ENCODE measurements around the gene GATAD2B.
"Not testable (repeated sequence)": the region's sequence is repeated elsewhere in the genome, so short reads cannot be mapped to it uniquely, and the experiment has no call there.

The GATAD2B gene

DNA sequence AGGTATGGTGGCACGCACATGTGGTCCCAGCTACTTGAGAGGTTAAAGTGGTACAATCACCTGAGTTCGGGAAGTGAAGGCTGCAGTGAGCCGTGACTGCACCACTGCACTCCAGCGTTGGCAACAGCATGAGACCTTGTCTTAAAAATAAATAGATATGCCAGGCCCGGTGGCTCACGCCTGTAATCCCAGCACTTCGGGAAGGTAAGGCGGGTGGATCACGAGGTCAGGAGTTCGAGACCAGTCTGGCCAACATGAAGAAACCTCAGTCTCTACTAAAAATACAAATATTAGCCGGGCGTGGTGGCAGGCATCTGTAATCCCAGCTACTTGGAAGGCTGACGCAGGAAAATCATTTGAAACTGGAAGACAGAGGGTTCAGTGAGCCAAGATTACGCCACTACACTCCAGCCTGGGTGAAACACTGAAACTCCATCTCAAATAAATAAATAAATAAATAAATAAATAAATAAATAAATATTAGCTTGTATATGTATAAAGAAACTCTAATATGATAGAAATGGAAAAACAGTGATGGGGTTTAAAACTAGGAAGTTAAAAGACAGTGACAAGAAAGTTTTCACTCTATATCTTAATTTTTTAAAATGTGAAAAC, 18.8 kb downstream of the GATAD2B start:
- TF ChIP-seq, protein P1, sequence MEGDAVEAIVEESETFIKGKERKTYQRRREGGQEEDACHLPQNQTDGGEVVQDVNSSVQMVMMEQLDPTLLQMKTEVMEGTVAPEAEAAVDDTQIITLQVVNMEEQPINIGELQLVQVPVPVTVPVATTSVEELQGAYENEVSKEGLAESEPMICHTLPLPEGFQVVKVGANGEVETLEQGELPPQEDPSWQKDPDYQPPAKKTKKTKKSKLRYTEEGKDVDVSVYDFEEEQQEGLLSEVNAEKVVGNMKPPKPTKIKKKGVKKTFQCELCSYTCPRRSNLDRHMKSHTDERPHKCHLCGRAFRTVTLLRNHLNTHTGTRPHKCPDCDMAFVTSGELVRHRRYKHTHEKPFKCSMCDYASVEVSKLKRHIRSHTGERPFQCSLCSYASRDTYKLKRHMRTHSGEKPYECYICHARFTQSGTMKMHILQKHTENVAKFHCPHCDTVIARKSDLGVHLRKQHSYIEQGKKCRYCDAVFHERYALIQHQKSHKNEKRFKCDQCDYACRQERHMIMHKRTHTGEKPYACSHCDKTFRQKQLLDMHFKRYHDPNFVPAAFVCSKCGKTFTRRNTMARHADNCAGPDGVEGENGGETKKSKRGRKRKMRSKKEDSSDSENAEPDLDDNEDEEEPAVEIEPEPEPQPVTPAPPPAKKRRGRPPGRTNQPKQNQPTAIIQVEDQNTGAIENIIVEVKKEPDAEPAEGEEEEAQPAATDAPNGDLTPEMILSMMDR (IDR thresholded peaks at IDR 0.05; ENCODE audit: insufficient read depth, low read length, missing control alignments), result no peak
- H3K4me3 ChIP-seq (ENCODE audit: low read depth, low read length), result no peak overlapping the region
- DNase-seq (ENCODE audit: low read depth, low spot score), result no peak
- POLR2A ChIA-PET, result no interaction called here
- CTCF ChIA-PET, result interaction anchor here (0.7 to 1.1 kb wide), 2 partner anchors 10 to 217 kb away, joined by 3 to 4 read pairs; no protein-coding TSS in a partner anchor

DNA sequence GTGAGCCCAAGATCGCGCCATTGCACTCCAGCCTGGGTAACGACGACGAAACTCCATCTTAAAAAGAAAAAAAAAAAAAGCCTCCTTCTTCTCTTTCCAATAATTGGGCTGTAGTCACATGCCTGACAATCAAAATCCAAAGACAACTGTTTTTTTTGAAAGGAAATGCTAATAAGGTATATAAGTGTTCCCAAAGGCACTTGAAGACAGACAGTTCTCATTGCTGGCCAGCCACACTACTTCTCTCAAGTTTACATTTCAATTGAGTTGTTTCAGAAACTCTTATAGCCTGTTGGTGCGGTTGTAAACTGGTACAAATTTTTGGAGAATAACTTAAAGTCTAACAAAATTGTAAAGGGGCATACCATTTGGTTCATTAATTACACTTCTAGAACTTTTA, 23.3 kb downstream of the GATAD2B start:
- CTCF ChIA-PET, result interaction anchor here (0.8 to 1.2 kb wide), 2 partner anchors 23 to 47 kb away, joined by 3 read pairs; partner anchors contain the start of gene DENND4B
- DNase-seq (ENCODE audit: low read depth, low spot score), result no peak
- POLR2A ChIA-PET, result no interaction called here
- TF ChIP-seq, protein P1 (IDR thresholded peaks at IDR 0.05; ENCODE audit: insufficient read depth, low read length, missing control alignments), result no peak
- no peak overlapping the region for H3K4me3 ChIP-seq (ENCODE audit: low read depth, low read length)

DNA sequence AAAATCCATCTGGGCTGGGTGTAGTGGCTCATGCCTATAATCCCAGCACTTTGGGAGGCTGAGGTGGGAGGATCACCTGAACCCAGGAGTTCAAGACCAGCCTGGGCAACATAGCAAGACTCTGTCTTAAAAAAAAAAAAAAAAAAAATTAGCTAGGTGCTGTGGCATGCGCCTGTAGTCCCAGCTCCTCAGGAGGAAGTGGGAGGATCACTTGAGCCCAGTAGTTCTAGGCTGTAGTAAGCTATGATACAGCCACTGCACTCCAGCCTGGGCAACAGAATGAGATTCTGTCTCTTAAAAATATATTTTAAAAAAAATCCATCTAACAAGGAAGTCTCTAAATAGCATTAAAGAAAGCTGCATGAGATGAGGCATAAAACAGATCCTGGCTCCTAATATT, 26.9 kb downstream of the GATAD2B start:
- DNase-seq (ENCODE audit: low read depth, low spot score); POLR2A ChIA-PET; H3K4me3 ChIP-seq (ENCODE audit: low read depth, low read length): not testable (repeated sequence)
- CTCF ChIA-PET, result interaction anchor here (0.9 to 1.5 kb wide), 2 partner anchors 14 to 90 kb away, joined by 3 read pairs; partner anchors contain the start of gene RAB13

DNA sequence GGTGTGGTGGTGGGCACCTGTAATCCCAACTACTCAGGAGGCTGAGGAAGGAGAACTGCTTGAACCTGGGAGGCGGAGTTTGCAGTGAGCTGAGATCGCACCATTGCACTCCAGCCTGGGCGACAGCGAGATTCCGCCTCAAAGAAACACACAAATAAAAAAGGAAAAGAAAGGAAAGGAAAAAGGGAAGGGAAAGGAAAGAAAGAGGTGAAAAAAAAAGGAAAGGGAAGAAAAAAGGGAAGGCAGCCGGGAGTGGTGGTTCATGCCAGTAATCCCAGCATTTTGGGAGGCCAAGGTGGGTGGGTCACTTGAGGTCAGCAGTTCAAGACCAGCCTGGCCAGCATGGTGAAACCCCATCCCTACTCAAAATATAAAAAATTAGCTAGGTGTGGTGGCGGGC, 31.7 kb downstream of the GATAD2B start:
- POLR2A ChIA-PET; H3K4me3 ChIP-seq (ENCODE audit: low read depth, low read length); CTCF ChIA-PET: not testable (repeated sequence)

DNA sequence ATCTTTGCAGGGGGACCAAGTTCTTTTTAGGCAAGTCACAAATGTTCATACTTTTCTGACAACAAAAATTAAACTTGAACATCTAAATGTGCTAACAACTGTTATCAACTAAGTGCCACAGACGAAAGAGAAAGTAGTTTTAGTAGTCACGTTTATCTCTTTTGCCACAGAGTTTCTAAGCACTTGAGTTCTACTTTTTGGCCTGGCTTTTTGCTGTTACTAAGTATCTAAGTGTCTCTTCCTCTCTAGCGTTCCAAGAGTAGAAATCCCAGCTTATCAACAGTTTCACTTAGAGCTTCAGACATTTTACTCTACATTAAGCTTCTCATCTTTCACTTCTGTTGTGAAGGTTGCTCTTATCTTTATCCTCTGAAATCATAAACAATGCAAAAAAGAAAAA, 34.2 kb downstream of the GATAD2B start:
- ChIA-PET POLR2A (no interaction called here), CTCF (interaction anchor here (0.9 kb wide), 1 partner anchor 98 kb away, joined by 3 read pairs; no protein-coding TSS in a partner anchor)
- TF ChIP-seq, protein P1 (IDR thresholded peaks at IDR 0.05; ENCODE audit: insufficient read depth, low read length, missing control alignments), result no peak
- H3K4me3 ChIP-seq (ENCODE audit: low read depth, low read length), result no peak overlapping the region
- DNase-seq (ENCODE audit: low read depth, low spot score), result no peak

More for the DNA sequence above, 31.7 kb downstream of the GATAD2B start:
- DNase-seq (ENCODE audit: low read depth, low spot score), result not testable (repeated sequence)

DNA sequence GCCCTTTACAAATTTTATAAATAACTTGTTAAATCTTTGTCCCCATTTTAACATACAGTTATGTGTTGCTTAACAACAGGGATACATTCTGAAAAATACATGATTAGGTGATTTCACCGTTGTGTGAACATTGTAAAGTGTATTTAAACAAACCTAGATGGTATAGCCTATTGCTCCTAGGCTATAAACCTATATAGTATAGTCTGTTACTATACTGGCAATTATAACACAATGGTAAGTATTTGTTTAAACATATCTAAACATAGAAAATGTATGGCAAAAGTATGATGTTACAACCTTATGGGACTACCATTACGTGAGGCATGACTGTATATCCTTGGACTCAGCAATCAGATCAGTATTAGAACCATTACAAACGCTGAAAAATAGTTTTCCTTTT, 36.6 kb downstream of the GATAD2B start:
- POLR2A ChIA-PET, result no interaction called here
- H3K4me3 ChIP-seq (ENCODE audit: low read depth, low read length), result no peak overlapping the region
- DNase-seq (ENCODE audit: low read depth, low spot score), result no peak
- TF ChIP-seq, protein P1 (IDR thresholded peaks at IDR 0.05; ENCODE audit: insufficient read depth, low read length, missing control alignments), result no peak
- CTCF ChIA-PET, result no interaction called here

DNA sequence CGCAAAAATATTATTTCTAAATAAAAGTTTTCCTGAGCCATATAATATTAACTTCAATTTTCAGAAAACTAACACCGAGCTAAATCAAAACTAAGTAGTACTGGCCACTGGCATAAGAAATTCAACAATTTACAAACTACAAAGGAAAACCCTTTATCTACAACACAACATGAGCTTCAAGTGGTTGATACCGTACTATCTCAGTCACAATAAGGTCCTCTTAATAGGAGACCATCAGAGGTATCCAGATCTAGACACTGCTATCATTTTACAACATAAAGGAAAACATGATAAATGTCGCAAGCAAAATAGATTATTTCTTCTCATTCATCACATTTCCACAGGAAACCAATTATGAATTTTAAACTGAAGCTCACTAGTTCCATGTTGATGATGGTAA, 39.5 kb downstream of the GATAD2B start:
- TF ChIP-seq, protein P1 (IDR thresholded peaks at IDR 0.05; ENCODE audit: insufficient read depth, low read length, missing control alignments), result no peak
- DNase-seq (ENCODE audit: low read depth, low spot score), result no peak
- ChIA-PET CTCF (interaction anchor here (1.0 kb wide), 1 partner anchor 63 kb away, joined by 3 read pairs; the partner anchor contains the start of gene DENND4B), POLR2A (no interaction called here)
- H3K4me3 ChIP-seq (ENCODE audit: low read depth, low read length), result no peak overlapping the region

Measured in AG04449 (cell line).